HG03575 (cell line): Measurements from ENCODE around the gene SLCO2B1.
"Not testable (repeated sequence)": the region's sequence is repeated elsewhere in the genome, so short reads cannot be mapped to it uniquely, and the experiment has no call there.

Experiments used
- ATAC-seq: cut with Tn5 transposase; IDR thresholded peaks from one replicate; pipeline ENCODE4 v1.9.1; 2021; ENCODE audit not compliant: unreplicated experiment, insufficient number of reproducible peaks, low FRiP score; ENCODE audit errors: extremely low read depth

The SLCO2B1 gene

GRCh38 chr11:75150879-75151278 is at the start of gene SLCO2B1:
TSS of gene SLCO2B1 (plus strand) at chr11:75151107. CDS start at chr11:75151382, 275 bp downstream.
- no peak for ATAC-seq

- no peak for ATAC-seq
Measured at GRCh38 chr11:75101424-75102128, 49.3 kb upstream of the SLCO2B1 start.

- ATAC-seq: no peak
Measured at GRCh38 chr11:75103380-75104026, 47.4 kb upstream of the SLCO2B1 start.

- no peak for ATAC-seq
Measured at GRCh38 chr11:75105462-75105925, 45.4 kb upstream of the SLCO2B1 start.

GRCh38 chr11:75105967-75106681 is 44.8 kb upstream of the SLCO2B1 start:
- not testable (repeated sequence) for ATAC-seq

GRCh38 chr11:75107187-75107586 is 43.7 kb upstream of the SLCO2B1 start:
- no peak for ATAC-seq

- ATAC-seq: no peak
Measured at GRCh38 chr11:75112200-75112599, 38.7 kb upstream of the SLCO2B1 start.

- no peak for ATAC-seq
Measured at GRCh38 chr11:75113030-75113429, 37.9 kb upstream of the SLCO2B1 start.

- ATAC-seq: no peak
Measured at GRCh38 chr11:75114465-75114864, 36.4 kb upstream of the SLCO2B1 start.

GRCh38 chr11:75118577-75118976 is 32.3 kb upstream of the SLCO2B1 start:
- no peak for ATAC-seq

GRCh38 chr11:75126564-75126963 is 24.3 kb upstream of the SLCO2B1 start:
- ATAC-seq: no peak

- no peak for ATAC-seq
Measured at GRCh38 chr11:75132080-75132479, 18.8 kb upstream of the SLCO2B1 start.

- no peak for ATAC-seq
Measured at GRCh38 chr11:75133976-75134375, 16.9 kb upstream of the SLCO2B1 start.

- no peak for ATAC-seq
Measured at GRCh38 chr11:75135021-75135650, 15.8 kb upstream of the SLCO2B1 start.

- no peak for ATAC-seq
Measured at GRCh38 chr11:75135651-75136050, 15.3 kb upstream of the SLCO2B1 start.

- ATAC-seq: no peak
Measured at GRCh38 chr11:75140269-75141138, 10.4 kb upstream of the SLCO2B1 start.

GRCh38 chr11:75141166-75141565 is 9.7 kb upstream of the SLCO2B1 start:
- no peak for ATAC-seq

- ATAC-seq: no peak
Measured at GRCh38 chr11:75142714-75143419, 8.0 kb upstream of the SLCO2B1 start.
